ENCODE data around the gene LRRN2. TPM values are rescaled to one million over a fixed set of nuclear protein-coding genes. Genes with fewer than 3 reads are reported as not detected.

The LRRN2 gene
- total RNA-seq, 4 donors from 2014 or later, result 2.0 to 8.6 (median 3.9) TPM

- intact Hi-C loops (cut with DNase I), result no loop called here
- 61 to 72% methylated on average over 8 of the region's 8 CpGs for WGBS, 2 donors
- no peak for TF ChIP-seq POLR2A (IDR thresholded peaks at IDR 0.05)
- no peak for TF ChIP-seq CTCF (IDR thresholded peaks at IDR 0.05)
Observed at GRCh38 chr1:204623365-204623893, 62.1 kb downstream of the LRRN2 start.

GRCh38 chr1:204621996-204622395 is 63.5 kb downstream of the LRRN2 start:
- no peak overlapping the region for H3K4me3 ChIP-seq (replicated peaks in 1 of 3)
- no peaks in the 10 kb centered on the region for H3K36me3 ChIP-seq
- TF ChIP-seq CTCF (IDR thresholded peaks at IDR 0.05), result no peak
- no peak for TF ChIP-seq POLR2A (IDR thresholded peaks at IDR 0.05)
- H3K27ac ChIP-seq, result no peak overlapping the region
- no peaks in the 10 kb centered on the region for H3K27me3 ChIP-seq
- H3K9me3 ChIP-seq, result no peaks in the 10 kb centered on the region
- intact Hi-C loops (cut with DNase I), result no loop called here
- H3K4me1 ChIP-seq, result no peaks in the 10 kb centered on the region
- WGBS, 2 donors, result 61 to 90% methylated on average over 3 of the region's 4 CpGs
- no peak for DNase-seq

More at GRCh38 chr1:204623365-204623893, 62.1 kb downstream of the LRRN2 start:
- H3K36me3 ChIP-seq, result no peaks in the 10 kb centered on the region
- DNase-seq, result no peak
- no peaks in the 10 kb centered on the region for H3K27me3 ChIP-seq
- H3K9me3 ChIP-seq, result no peaks in the 10 kb centered on the region
- no peak overlapping the region for H3K27ac ChIP-seq
- no peak overlapping the region for H3K4me3 ChIP-seq (replicated peaks in 1 of 3)
- H3K4me1 ChIP-seq, result no peaks in the 10 kb centered on the region

- Histone ChIP-seq H3K9me3 (no peaks in the 10 kb centered on the region), H3K27ac (no peak overlapping the region), H3K4me3 (replicated peaks in 1 of 3) (no peak overlapping the region), H3K27me3 (no peaks in the 10 kb centered on the region), H3K36me3 (no peaks in the 10 kb centered on the region), H3K4me1 (no peaks in the 10 kb centered on the region)
- no peak for DNase-seq
- intact Hi-C loops (cut with DNase I), result no loop called here
- no peak for TF ChIP-seq POLR2A (IDR thresholded peaks at IDR 0.05)
- TF ChIP-seq CTCF (IDR thresholded peaks at IDR 0.05), result no peak
- 86 to 88% methylated on average over 3 of the region's 3 CpGs for WGBS, 2 donors
Observed at GRCh38 chr1:204621396-204621795, 64.1 kb downstream of the LRRN2 start.

GRCh38 chr1:204619721-204620120 is 65.8 kb downstream of the LRRN2 start:
- WGBS, 2 donors, result 95 to 100% methylated on average over 5 to 13 of the region's 13 CpGs
- intact Hi-C loops (cut with DNase I), result no loop called here
- no peaks in the 10 kb centered on the region for H3K9me3 ChIP-seq

More at GRCh38 chr1:204619721-204620120, 65.8 kb downstream of the LRRN2 start:
- TF ChIP-seq CTCF (IDR thresholded peaks at IDR 0.05) (no peak), POLR2A (IDR thresholded peaks at IDR 0.05) (no peak)
- H3K27ac ChIP-seq, result no peak overlapping the region
- H3K27me3 ChIP-seq, result no peaks in the 10 kb centered on the region
- no peaks in the 10 kb centered on the region for H3K4me1 ChIP-seq
- DNase-seq, result no peak
- H3K4me3 ChIP-seq (replicated peaks in 1 of 3), result no peak overlapping the region
- H3K36me3 ChIP-seq, result no peaks in the 10 kb centered on the region
